GM18858 (cell line): Measurements from ENCODE around the gene UPK1A.

Experiments used
- ATAC-seq: cut with Tn5 transposase; IDR thresholded peaks from one replicate; pipeline ENCODE4 v1.9.1; 2021; ENCODE audit not compliant: unreplicated experiment

The UPK1A gene

DNA sequence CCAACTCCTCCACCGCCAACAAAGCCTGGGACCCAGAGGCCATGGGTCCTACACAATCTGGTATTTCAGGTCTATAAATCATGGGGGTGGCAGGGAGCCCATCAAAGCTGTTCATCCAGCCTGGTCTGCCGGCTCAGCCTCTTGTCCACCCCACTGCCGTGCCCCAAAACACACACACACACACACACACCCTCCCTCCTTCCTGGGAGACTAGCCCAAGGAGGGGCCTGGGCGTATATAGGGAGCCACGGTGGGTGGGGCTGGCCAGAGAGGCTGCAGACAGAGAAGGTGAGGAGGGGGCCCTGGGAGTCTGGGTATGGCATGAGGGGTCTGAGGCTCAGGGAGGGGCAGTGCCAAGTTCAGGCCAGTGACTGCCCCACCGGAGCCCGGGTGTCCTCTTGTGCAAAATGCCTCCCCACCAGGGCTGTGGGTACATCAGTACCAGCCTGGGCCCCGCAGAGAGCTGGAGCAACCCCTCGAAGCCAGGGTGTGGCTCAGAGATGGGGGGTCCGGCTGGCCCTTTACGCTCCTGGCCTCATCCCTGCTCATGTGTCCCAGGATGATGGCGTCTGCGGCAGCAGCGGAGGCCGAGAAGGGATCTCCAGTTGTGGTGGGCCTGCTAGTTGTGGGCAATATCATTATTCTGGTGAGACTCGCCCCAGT is at the start of gene UPK1A:
Gene UPK1A, plus strand, starts transcription at position 267 of the 663 bp plus-strand sequence. Its CDS starts 296 bp downstream, at position 563.
- no peak for ATAC-seq

DNA sequence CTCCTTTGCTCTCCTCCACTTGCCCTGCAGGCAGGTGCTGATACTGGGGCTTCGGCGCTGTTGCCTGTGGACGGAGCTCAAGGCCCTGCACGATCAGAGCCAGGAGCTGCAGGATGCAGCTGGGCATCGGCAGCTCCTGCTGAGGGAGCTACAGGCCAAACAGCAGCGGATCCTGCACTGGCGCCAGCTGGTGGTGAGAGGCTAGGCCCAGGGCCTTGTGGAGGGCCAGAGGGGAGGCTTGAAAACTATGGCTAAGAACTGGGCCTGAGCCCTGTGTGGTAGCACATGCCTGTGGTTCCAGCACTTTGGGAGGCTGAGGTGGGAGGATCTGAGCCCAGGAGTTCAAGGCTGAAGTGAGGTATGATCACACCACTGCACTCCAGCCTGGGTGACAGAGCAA is 47.5 kb upstream of the UPK1A start:
- no peak for ATAC-seq

DNA sequence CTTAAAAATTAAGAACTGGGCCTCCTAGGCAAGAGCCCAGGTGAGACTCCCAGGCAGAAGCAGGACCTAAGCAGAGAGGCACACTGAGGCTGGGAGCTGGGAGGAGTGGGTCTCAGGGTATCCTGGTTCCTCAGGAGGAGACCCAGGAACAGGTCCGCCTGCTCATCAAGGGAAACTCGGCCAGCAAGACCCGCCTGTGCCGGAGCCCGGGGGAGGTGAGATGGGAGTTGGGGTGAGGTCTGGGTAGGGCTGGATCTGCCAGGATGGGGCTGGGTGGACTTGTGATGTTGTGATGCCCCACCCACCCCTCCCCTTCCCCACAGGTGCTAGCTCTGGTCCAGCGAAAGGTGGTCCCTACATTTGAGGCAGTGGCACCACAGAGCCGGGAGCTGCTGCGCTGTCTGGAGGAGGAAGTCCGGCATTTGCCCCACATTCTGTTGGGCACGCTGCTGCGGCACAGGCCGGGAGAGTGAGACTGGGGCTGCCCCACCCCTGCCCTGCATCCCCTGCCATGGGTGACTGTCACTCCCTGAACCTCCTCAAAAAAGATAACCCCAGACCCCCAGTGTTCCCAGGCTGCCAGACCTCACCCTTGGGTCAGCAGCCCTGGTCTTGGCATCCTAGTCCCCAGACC is 46.9 kb upstream of the UPK1A start:
- ATAC-seq: no peak

DNA sequence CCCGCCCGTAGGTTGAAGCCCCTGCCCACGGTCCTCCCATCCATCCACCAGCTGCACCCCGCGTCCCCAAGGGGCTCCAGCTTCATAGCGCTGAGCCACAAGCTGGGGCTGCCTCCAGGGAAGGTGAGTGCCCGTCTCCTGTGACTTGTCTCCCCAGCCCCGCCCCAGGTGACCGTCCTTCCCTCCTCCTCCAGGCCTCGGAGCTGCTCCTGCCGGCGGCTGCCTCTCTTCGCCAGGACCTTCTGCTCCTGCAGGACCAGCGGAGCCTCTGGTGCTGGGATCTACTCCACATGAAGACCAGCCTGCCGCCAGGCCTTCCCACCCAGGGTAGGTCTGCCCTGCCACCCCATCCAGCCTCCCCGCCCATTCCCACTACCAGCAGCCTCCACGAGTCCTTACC is 46.3 kb upstream of the UPK1A start:
- no peak for ATAC-seq

DNA sequence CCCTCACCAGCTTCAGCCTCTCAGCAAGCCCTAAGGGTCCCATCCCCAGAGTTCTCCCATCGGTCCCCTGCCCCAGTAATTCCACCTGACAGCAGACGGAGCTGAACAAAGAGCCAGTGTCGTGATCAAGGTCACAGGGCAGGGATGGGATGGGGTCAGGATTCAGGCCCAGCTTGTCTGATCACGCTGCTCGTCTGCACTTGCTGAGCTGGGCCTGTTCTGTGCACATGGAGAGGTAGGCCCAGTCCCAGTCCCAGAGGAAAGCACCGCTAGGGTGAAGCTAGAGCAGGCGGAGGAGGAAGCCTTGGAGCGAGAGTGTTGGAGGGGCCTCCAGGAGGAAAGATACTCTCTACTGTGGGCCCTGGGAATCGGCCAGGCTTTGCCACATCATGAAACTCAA is 44.6 kb upstream of the UPK1A start:
- no peak for ATAC-seq

DNA sequence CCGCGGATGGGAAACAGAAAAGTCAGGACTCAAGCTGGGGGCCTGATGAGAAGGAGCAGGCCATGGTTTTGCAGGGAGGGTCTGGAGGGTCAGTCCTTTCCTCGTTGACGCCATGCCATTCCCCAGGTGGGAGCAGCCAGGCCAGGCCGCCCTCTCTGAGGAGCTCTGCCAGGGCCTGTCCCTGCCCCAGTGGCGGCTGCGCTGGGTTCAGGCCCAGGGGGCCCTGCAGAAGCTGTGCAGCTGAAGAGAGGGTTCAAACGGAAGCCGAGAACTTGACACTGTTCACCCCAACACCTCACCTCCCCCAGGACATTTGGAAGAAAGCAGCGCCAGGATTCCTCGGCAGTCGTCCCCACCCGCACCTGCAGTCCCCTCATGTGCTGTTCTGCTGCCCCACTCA is 43.6 kb upstream of the UPK1A start:
- ATAC-seq: no peak

DNA sequence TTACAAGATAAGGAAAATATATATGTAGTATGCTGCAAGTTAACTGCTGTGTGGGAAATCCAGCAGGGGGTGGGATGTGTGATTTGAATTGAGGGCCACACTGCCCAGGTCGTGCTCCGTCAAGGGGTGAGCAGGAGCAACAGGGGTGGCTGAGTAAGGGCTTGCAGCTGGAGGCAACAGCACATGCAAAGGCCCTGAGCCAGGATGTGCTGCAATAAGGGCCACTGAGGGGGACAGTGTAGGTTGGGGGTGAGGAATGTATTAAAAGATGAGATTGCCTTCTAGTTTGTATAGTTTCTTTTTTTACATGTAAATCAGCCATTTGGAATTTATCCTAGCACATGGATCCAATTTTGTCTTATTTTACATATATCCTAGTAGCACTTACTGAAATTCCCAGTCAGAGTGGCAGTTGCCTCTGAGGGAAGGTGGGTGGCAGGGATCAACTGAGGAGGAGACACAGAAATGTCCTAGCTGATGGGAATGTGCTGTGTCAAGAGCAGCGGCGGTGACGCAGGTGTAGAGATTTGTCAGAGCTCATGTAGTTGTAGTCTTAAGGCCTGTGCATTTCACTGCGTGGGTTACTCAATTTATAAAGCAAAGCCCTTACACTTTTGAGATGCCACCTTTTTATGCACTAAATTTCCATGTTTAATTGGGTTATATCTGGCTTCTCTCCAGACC is 42.8 kb upstream of the UPK1A start:
- no peak for ATAC-seq

DNA sequence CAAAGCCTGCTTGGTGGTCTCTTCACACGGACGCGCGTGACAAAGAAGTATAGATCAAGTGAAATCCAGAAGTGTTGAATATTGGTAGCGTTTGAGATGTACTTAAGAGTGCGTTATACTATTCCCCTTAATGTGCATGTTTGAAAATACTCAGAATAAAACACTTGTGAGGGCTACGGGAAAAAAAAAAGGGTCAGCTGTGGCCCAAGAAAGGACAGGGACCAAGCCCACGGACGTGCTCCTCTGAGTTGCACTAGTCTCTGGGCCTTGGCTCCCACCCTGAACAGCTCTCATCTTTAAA is 38.1 kb upstream of the UPK1A start:
- ATAC-seq: no peak

DNA sequence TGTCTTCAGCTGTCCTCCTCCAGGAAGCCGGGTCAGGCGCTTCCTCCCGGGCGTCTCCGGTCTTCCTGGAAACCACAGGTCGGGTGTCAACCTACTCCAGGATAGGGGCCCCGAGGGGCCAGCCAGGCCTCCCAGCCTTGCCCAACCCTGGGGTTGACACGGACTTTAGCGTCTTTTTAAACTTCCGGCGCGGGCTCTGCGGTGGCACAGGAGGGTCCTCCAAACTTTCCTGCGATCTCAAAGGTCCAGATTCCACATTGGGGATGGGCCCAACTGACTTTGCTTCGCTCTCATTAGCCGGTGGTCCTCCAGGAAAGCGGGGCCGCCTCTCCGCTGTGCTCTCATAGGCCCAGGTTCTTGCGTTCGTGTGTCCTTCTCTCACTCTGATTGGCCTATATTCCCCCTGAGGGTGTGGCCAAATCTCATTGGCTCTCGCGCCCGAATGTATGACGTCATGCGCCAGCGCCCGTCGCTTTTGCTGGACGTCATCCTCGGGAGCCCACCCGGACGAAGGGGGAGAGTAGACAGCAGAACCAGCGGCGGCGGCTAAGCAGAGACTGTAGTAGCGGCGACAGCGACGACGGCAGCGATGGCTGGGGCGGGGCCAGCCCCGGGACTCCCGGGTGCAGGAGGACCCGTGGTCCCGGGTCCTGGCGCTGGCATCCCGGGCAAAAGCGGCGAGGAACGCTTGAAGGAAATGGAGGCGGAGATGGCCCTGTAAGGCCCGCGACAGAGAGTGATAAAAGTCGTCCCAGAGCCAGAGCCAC is 37.6 kb upstream of the UPK1A start, which contains the start of gene RBM42:
Gene RBM42, plus strand, starts transcription at position 472 of the 767 bp plus-strand sequence. Its CDS starts 118 bp downstream, at position 590.
- peak; percentile 83 for ATAC-seq

DNA sequence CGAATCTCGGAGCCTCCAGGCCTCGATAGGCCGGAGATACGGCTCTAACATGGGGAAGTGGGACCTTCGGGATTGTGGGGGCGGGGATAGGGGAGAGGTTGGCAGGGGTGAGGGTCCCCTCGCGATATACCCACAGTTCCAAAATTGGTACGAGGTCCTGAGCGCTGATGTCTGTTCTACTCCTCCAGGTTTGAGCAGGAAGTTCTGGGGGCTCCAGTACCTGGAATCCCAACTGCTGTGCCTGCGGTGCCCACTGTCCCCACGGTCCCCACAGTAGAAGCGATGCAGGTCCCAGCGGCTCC is 37.0 kb upstream of the UPK1A start:
- ATAC-seq: no peak

DNA sequence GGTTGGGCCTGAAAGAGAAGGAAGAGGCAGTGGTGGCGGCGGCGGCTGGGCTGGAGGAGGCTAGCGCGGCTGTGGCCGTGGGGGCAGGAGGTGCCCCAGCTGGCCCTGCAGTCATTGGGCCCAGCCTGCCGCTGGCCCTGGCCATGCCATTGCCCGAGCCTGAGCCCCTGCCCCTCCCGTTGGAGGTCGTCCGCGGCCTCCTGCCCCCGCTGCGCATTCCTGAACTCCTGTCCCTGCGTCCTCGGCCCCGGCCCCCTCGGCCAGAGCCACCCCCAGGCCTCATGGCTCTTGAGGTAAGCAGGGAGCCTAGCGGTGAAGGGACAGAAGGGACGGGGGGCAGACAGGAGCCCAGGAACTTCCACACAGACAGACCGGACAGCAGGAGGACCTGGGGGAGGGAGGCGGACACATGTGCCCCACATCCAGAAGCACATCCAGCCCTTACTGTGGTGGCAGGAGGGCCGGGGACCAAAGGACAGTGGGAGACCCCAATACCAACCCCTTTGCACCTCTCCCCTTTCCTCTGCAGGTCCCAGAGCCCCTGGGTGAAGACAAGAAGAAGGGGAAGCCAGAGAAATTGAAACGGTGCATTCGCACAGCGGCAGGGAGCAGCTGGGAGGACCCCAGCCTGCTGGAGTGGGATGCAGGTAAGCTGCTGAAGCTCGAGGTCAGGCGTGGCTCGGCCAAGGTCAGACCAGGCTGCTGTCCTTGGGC is 32.4 kb upstream of the UPK1A start:
- ATAC-seq: no peak

DNA sequence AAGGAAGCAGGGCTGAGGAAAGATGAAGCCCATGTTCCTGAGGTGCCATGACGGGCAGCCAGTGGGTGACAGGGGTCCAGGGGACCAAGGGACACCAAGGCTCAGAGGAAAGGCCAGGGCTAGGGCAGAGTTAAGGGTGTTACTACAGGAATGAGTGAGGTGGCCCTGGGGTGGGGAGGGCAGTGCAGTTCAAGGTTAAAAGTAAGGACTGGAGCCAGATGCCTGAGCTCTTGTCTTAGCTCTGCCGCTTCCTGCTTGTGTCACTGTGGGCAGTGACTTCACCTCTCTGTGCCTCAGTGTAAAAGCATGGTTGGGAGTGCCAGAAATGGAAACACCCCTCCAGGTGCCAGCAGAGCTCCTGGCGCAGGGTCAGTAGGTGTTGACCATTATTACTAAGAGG is 29.7 kb upstream of the UPK1A start:
- ATAC-seq: no peak

DNA sequence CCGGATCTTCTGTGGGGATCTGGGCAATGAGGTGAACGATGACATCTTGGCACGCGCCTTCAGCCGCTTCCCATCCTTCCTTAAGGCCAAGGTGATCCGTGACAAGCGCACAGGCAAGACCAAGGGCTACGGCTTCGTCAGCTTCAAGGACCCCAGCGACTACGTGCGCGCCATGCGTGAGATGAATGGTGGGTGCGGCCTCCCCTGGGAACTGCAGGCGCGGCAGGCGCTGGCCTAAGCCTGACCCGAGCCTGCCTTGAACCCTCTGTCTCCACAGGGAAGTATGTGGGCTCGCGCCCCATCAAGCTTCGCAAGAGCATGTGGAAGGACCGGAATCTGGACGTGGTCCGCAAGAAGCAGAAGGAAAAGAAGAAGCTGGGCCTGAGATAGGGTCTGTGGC is 29.2 kb upstream of the UPK1A start:
- no peak for ATAC-seq

DNA sequence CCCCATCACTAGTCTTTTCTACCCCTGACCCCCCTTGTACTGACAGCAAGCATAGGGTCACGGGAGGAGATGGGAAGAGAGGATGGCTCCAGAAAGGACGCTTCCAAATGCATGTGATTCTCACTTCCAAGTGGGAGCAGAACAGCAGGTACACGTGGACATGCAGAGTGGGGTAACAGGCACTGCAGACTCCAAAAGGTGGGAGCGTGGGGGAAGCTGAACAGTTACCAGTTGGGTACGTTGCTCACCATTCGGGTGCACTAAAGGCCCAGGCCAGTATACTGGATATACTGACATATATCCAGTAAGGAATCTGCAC is 27.0 kb upstream of the UPK1A start:
- ATAC-seq: no peak

DNA sequence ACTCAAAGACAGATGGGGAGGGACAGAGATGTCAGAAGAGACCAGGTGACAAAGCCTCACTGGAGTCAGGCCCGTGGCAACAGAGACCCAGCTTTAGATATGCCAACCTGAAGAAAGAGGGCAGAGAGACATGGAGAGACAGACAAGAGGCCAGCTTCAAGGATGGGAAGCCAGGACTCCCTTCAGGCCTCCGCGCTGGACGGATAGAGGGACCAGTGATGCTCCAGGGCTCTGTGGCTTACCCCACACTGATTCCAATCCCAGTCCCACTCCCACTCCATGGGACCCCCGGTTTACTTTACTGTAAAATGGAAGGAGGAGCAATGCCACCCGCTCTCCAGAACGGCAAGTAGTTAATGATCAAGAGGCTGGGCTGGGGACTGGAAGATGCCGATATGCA is 26.5 kb upstream of the UPK1A start:
- ATAC-seq: no peak

DNA sequence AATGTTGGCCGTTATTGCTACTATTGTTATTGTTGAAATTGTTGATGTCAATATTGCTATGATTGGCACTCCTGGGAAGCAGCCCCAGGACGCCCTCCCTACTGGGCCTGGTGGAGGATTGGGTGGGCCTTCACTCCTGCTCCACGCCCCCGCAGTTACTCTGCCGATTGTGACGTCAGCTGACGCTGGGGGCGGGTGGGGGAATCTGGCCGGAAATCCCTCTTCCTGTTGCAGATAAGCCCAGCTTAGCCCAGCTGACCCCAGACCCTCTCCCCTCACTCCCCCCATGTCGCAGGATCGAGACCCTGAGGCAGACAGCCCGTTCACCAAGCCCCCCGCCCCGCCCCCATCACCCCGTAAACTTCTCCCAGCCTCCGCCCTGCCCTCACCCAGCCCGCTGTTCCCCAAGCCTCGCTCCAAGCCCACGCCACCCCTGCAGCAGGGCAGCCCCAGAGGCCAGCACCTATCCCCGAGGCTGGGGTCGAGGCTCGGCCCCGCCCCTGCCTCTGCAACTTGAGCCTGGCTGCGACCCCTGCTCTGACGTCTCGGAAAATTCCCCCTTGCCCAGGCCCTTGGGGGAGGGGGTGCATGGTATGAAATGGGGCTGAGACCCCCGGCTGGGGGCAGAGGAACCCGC is 24.7 kb upstream of the UPK1A start, which contains the start of gene ETV2:
Gene ETV2, plus strand, starts transcription at position 231 of the 637 bp plus-strand sequence. CDS start 716 bp downstream, outside the sequence.
- ATAC-seq: no peak

DNA sequence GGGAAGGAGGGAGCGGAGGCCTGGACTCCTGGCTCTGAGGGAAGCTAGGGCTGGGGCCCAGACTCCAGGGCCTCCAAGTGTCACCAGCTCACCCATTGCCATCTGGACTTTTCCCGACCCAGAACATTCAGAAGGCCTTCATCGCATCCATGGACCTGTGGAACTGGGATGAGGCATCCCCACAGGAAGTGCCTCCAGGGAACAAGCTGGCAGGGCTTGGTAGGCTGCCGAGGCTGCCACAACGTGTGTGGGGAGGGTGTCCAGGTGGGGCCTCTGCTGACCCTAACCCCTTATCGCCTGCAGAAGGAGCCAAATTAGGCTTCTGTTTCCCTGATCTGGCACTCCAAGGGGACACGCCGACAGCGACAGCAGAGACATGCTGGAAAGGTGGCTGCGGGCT is 24.0 kb upstream of the UPK1A start:
- no peak for ATAC-seq

DNA sequence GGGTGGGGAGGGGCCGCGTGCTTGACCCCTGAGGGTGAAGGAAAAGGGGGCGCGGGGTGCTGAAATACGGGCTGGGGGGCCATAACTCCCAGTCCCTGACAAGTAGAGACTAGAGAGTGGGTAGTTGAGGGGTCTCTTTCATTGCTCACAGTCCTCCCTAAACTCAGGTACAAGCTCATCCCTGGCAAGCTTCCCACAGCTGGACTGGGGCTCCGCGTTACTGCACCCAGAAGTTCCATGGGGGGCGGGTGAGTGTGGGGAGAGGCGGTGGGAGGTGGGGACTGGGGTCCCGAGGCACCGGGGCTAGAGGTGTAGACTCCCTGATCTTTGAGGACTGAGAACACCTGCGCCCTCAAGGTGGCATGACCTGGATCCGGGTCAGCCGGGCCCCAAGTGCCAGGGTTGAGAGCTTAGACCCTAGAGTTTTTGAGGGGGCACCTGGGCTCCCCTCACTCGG is 23.5 kb upstream of the UPK1A start:
- no peak for ATAC-seq

DNA sequence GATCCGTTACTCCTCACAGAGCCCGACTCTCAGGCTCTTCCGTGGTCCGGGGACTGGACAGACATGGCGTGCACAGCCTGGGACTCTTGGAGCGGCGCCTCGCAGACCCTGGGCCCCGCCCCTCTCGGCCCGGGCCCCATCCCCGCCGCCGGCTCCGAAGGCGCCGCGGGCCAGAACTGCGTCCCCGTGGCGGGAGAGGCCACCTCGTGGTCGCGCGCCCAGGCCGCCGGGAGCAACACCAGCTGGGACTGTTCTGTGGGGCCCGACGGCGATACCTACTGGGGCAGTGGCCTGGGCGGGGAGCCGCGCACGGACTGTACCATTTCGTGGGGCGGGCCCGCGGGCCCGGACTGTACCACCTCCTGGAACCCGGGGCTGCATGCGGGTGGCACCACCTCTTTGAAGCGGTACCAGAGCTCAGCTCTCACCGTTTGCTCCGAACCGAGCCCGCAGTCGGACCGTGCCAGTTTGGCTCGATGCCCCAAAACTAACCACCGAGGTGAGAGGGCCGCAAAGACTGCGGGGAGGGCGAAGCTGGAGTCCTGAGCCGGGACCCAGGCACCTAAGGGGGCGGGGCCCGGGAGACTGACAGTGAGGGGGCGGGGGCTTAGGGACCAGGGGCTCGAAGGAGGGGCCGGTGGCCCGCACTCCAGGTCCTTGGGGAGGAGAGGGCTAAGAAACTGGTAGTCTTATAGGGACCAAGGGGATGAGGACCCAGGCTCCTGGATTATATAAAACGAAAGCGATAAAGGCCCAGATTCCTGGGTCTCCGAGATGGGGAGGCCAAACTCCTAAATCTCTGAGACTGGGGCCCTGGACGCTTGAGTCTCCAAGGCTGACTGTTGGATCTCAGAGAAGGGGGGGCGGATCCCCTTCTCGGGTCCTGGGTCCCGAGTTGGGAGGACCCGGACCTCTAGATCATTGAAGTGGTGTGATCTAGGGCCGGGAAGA is 22.8 kb upstream of the UPK1A start:
- no peak for ATAC-seq
